GM23338 (cell line): ENCODE data around the gene CCDC149. TPM values are rescaled to one million over a fixed set of nuclear protein-coding genes. Genes with fewer than 3 reads are reported as not detected.

ENCODE experiments used
- CREB1 ChIP-seq: fragments of 250-450 bp; sonication (Bioruptor Pico); IDR thresholded peaks from 2 replicates; pipeline ENCODE4 v1.5.0; 2020; ENCODE audit warnings: low read depth, mild to moderate bottlenecking, moderate library complexity
- EZH2phosphoT487 ChIP-seq: fragments of 200-600 bp; sonication (generic); IDR thresholded peaks from one replicate; pipeline ENCODE4 v1.8.1; 2018; ENCODE audit warnings: antibody characterized with exemption; ENCODE audit not compliant: unreplicated experiment
- JUNB ChIP-seq: IDR thresholded peaks from one replicate; pipeline ENCODE4 v1.6.1; 2016; ENCODE audit warnings: antibody characterized with exemption; ENCODE audit not compliant: unreplicated experiment
- POLR2AphosphoS5 ChIP-seq: IDR thresholded peaks from 2 replicates; pipeline ENCODE4 v1.6.1; 2016; ENCODE audit warnings: antibody characterized with exemption, low read depth
- STAT1 ChIP-seq: IDR thresholded peaks from one replicate; pipeline ENCODE4 v1.6.1; 2016; ENCODE audit warnings: antibody characterized with exemption; ENCODE audit not compliant: unreplicated experiment
- ZNF114 ChIP-seq: fragments of 250-450 bp; sonication (Bioruptor Pico); IDR thresholded peaks from 2 replicates; pipeline ENCODE4 v1.5.0; 2020; ENCODE audit warnings: mild to moderate bottlenecking, moderate library complexity
- ZNF331 ChIP-seq: fragments of 250-450 bp; sonication (Bioruptor Pico); IDR thresholded peaks from 2 replicates; pipeline ENCODE4 v1.5.0; 2020; ENCODE audit warnings: low read depth, mild to moderate bottlenecking, moderate library complexity
- polyA plus RNA-seq: library from polyadenylated mRNA; unstranded; fragments of >200 nt; fragmentation: Nextera tagmentation; extraction: Ambion mirVana; gene quantifications from 2 replicates; pipeline ENCODE4 v1.2.1, GENCODE V29; 2016
- total RNA-seq: library from RNA; depleted of rRNA; stranded (reverse); fragments of >200 nt; shearing (Covaris generic); gene quantifications from 2 replicates; pipeline ENCODE4 v1.2.3, GENCODE V29; 2014
- TF ChIP-seq, protein P1 (sequence below): fragments of 250-450 bp; sonication (Bioruptor Pico); IDR thresholded peaks from 2 replicates; pipeline ENCODE4 v1.5.0; 2020; ENCODE audit warnings: mild to moderate bottlenecking, moderate library complexity
- TF ChIP-seq, protein P2 (sequence below), 2 experiments: fragments of 200-600 bp in 1 of 2; sonication (generic) in 1 of 2; conservative IDR thresholded peaks; 2 replicates each; pipeline versions ENCODE4 v1.5.1 to v1.6.1; 2016 to 2017; ENCODE audit warnings: antibody characterized with exemption in 2 of 2, low read depth in 2 of 2, mild to moderate bottlenecking in 2 of 2, moderate library complexity in 1 of 2
- TF ChIP-seq, protein P3 (sequence below): IDR thresholded peaks from one replicate; pipeline ENCODE4 v1.6.1; 2018; ENCODE audit warnings: antibody characterized with exemption; ENCODE audit not compliant: unreplicated experiment

The CCDC149 gene
- total and polyA plus RNA-seq, 2 experiments from 2014 or later: 2.6 to 6.4 TPM

DNA sequence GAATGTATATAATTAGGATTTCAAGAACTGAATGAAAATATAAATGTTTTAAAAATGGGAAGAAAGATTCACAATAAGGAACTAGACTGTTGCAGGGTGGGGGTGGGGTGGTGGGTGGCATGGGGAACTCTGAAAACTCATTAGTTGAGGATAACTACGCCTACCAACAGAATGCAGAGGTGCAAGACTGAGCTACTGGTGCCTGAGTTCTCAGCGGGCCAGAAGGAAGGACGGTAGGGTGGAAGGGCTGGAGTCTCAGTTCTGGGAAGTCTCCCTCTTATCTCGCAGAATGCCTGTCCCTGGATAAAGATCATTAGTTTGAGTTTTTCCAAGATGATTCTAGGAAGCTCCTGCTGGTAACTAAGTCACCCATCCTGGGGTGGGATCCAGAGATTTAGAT, 118.8 kb downstream of the CCDC149 start (continued):
- TF ChIP-seq, protein P1, sequence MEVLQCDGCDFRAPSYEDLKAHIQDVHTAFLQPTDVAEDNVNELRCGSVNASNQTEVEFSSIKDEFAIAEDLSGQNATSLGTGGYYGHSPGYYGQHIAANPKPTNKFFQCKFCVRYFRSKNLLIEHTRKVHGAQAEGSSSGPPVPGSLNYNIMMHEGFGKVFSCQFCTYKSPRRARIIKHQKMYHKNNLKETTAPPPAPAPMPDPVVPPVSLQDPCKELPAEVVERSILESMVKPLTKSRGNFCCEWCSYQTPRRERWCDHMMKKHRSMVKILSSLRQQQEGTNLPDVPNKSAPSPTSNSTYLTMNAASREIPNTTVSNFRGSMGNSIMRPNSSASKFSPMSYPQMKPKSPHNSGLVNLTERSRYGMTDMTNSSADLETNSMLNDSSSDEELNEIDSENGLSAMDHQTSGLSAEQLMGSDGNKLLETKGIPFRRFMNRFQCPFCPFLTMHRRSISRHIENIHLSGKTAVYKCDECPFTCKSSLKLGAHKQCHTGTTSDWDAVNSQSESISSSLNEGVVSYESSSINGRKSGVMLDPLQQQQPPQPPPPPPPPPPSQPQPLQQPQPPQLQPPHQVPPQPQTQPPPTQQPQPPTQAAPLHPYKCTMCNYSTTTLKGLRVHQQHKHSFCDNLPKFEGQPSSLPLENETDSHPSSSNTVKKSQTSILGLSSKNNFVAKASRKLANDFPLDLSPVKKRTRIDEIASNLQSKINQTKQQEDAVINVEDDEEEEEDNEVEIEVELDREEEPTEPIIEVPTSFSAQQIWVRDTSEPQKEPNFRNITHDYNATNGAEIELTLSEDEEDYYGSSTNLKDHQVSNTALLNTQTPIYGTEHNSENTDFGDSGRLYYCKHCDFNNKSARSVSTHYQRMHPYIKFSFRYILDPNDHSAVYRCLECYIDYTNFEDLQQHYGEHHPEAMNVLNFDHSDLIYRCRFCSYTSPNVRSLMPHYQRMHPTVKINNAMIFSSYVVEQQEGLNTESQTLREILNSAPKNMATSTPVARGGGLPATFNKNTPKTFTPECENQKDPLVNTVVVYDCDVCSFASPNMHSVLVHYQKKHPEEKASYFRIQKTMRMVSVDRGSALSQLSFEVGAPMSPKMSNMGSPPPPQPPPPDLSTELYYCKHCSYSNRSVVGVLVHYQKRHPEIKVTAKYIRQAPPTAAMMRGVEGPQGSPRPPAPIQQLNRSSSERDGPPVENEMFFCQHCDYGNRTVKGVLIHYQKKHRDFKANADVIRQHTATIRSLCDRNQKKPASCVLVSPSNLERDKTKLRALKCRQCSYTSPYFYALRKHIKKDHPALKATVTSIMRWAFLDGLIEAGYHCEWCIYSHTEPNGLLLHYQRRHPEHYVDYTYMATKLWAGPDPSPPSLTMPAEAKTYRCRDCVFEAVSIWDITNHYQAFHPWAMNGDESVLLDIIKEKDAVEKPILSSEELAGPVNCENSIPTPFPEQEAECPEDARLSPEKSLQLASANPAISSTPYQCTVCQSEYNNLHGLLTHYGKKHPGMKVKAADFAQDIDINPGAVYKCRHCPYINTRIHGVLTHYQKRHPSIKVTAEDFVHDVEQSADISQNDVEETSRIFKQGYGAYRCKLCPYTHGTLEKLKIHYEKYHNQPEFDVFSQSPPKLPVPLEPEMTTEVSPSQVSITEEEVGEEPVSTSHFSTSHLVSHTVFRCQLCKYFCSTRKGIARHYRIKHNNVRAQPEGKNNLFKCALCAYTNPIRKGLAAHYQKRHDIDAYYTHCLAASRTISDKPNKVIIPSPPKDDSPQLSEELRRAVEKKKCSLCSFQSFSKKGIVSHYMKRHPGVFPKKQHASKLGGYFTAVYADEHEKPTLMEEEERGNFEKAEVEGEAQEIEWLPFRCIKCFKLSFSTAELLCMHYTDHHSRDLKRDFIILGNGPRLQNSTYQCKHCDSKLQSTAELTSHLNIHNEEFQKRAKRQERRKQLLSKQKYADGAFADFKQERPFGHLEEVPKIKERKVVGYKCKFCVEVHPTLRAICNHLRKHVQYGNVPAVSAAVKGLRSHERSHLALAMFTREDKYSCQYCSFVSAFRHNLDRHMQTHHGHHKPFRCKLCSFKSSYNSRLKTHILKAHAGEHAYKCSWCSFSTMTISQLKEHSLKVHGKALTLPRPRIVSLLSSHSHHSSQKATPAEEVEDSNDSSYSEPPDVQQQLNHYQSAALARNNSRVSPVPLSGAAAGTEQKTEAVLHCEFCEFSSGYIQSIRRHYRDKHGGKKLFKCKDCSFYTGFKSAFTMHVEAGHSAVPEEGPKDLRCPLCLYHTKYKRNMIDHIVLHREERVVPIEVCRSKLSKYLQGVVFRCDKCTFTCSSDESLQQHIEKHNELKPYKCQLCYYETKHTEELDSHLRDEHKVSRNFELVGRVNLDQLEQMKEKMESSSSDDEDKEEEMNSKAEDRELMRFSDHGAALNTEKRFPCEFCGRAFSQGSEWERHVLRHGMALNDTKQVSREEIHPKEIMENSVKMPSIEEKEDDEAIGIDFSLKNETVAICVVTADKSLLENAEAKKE (CRISPR knock-in tag): no peak
- TF ChIP-seq, protein P2, sequence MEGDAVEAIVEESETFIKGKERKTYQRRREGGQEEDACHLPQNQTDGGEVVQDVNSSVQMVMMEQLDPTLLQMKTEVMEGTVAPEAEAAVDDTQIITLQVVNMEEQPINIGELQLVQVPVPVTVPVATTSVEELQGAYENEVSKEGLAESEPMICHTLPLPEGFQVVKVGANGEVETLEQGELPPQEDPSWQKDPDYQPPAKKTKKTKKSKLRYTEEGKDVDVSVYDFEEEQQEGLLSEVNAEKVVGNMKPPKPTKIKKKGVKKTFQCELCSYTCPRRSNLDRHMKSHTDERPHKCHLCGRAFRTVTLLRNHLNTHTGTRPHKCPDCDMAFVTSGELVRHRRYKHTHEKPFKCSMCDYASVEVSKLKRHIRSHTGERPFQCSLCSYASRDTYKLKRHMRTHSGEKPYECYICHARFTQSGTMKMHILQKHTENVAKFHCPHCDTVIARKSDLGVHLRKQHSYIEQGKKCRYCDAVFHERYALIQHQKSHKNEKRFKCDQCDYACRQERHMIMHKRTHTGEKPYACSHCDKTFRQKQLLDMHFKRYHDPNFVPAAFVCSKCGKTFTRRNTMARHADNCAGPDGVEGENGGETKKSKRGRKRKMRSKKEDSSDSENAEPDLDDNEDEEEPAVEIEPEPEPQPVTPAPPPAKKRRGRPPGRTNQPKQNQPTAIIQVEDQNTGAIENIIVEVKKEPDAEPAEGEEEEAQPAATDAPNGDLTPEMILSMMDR (conservative IDR thresholded peaks at IDR 0.05; ENCODE audit: low read depth in 2 of 2): no peak
- TF ChIP-seq CREB1 (CRISPR knock-in tag) (no peak), POLR2AphosphoS5 (no peak), JUNB (no peak), EZH2phosphoT487 (no peak), ZNF331 (CRISPR knock-in tag) (no peak), ZNF114 (CRISPR knock-in tag) (no peak), STAT1 (no peak)
- TF ChIP-seq, protein P3, sequence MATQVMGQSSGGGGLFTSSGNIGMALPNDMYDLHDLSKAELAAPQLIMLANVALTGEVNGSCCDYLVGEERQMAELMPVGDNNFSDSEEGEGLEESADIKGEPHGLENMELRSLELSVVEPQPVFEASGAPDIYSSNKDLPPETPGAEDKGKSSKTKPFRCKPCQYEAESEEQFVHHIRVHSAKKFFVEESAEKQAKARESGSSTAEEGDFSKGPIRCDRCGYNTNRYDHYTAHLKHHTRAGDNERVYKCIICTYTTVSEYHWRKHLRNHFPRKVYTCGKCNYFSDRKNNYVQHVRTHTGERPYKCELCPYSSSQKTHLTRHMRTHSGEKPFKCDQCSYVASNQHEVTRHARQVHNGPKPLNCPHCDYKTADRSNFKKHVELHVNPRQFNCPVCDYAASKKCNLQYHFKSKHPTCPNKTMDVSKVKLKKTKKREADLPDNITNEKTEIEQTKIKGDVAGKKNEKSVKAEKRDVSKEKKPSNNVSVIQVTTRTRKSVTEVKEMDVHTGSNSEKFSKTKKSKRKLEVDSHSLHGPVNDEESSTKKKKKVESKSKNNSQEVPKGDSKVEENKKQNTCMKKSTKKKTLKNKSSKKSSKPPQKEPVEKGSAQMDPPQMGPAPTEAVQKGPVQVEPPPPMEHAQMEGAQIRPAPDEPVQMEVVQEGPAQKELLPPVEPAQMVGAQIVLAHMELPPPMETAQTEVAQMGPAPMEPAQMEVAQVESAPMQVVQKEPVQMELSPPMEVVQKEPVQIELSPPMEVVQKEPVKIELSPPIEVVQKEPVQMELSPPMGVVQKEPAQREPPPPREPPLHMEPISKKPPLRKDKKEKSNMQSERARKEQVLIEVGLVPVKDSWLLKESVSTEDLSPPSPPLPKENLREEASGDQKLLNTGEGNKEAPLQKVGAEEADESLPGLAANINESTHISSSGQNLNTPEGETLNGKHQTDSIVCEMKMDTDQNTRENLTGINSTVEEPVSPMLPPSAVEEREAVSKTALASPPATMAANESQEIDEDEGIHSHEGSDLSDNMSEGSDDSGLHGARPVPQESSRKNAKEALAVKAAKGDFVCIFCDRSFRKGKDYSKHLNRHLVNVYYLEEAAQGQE: no peak
